Endodermal cell (in vitro differentiated cells): ENCODE data around the gene MINDY4. TPM values are rescaled to one million over a fixed set of nuclear protein-coding genes. Genes with fewer than 3 reads are reported as not detected.

Source experiments
- DNase-seq: peaks from one replicate; pipeline ENCODE4 v3.0.0-alpha.2; 2017
- H3K27ac ChIP-seq: 2 replicates; pipeline ENCODE4 v1.5.1; 2013; ENCODE audit warnings: mild to moderate bottlenecking, low read depth, low read length, moderate library complexity
- H3K27me3 ChIP-seq: 2 replicates; pipeline ENCODE4 v1.6.1; 2013; ENCODE audit warnings: mild to moderate bottlenecking, low read length, moderate library complexity; ENCODE audit not compliant: insufficient read depth, control insufficient read depth, poor library complexity, severe bottlenecking
- H3K36me3 ChIP-seq: 2 replicates; pipeline ENCODE4 v1.7.0; 2013; ENCODE audit warnings: mild to moderate bottlenecking, low read length, moderate library complexity; ENCODE audit not compliant: control insufficient read depth, insufficient read depth
- H3K4me1 ChIP-seq: one replicate; pipeline ENCODE4 v1.7.0; 2013; ENCODE audit warnings: low read length; ENCODE audit not compliant: control insufficient read depth, insufficient read depth
- H3K4me3 ChIP-seq: 2 replicates; pipeline ENCODE4 v1.5.1; 2013; ENCODE audit warnings: mild to moderate bottlenecking, low read length, moderate library complexity
- H3K9ac ChIP-seq: 2 replicates; pipeline ENCODE4 v1.6.1; 2013; ENCODE audit warnings: mild to moderate bottlenecking, low read length, moderate library complexity; ENCODE audit not compliant: poor library complexity, severe bottlenecking; ENCODE audit errors: extremely low read depth
- H3K9me3 ChIP-seq: 2 replicates; pipeline ENCODE4 v1.6.1; 2013; ENCODE audit warnings: mild to moderate bottlenecking, low read length, moderate library complexity; ENCODE audit not compliant: control insufficient read depth
- H3K27ac Mint-ChIP-seq: 2 replicates; pipeline ENCODE4 v1.8.0; 2020; ENCODE audit warnings: mixed read lengths
- H3K27me3 Mint-ChIP-seq: 2 replicates; pipeline ENCODE4 v1.8.0; 2021; ENCODE audit warnings: mild to moderate bottlenecking, mixed read lengths; ENCODE audit not compliant: insufficient read depth
- H3K36me3 Mint-ChIP-seq: 2 replicates; pipeline ENCODE4 v1.8.0; 2020; ENCODE audit warnings: low read depth, mixed read lengths
- H3K4me1 Mint-ChIP-seq: 2 replicates; pipeline ENCODE4 v1.8.0; 2020; ENCODE audit warnings: mixed read lengths
- H3K4me3 Mint-ChIP-seq: 2 replicates; pipeline ENCODE4 v1.8.0; 2020; ENCODE audit warnings: mild to moderate bottlenecking, moderate library complexity, mixed read lengths
- H3K9me3 Mint-ChIP-seq: 2 replicates; pipeline ENCODE4 v1.8.0; 2020; ENCODE audit warnings: mild to moderate bottlenecking, mixed read lengths
- CTCF ChIP-seq: fragments of 200-600 bp; sonication (generic); conservative IDR thresholded peaks from 2 replicates; pipeline ENCODE4 v1.5.0; 2021; ENCODE audit warnings: antibody characterized with exemption, mild to moderate bottlenecking
- WGBS, 2 experiments: methylation state at CpG; one replicate each; pipeline versions ENCODE4 v1.1.5 to v1.1.7; 2013; ENCODE audit warnings: missing lambda C conversion rate in 2 of 2, mixed read lengths in 1 of 2; ENCODE audit not compliant: insufficient coverage in 1 of 2, insufficient read length in 1 of 2; 5-methylcytosine and 5-hydroxymethylcytosine counted together
- total RNA-seq, 2 donors: library from RNA; stranded (reverse); fragmentation: NEBNext Ultra II Directional in 1 of 2; extraction: Animal tissue kit (Norgen Biotek cat#: 25700) in 1 of 2; gene quantifications; 2 replicates in 1 of 2; 3 replicates in 1 of 2; pipeline ENCODE4 v1.2.1, GENCODE V29; 2021

MINDY4 gene
- total RNA-seq, 2 donors from 2014 or later, result 7.2 to 8.1 TPM

- Histone ChIP-seq H3K9me3 (no peaks in the 10 kb centered on the region), H3K4me1 (peaks cover 10% of the 10 kb centered on the region), H3K9ac (no peak overlapping the region), H3K36me3 (no peaks in the 10 kb centered on the region), H3K27ac (no peak overlapping the region), H3K27me3 (no peaks in the 10 kb centered on the region), H3K4me3 (no peak overlapping the region)
- Mint-ChIP-seq H3K4me3 (no peak overlapping the region), H3K4me1 (peaks cover 17% of the 10 kb centered on the region), H3K36me3 (no peaks in the 10 kb centered on the region), H3K27me3 (no peaks in the 10 kb centered on the region), H3K9me3 (no peaks in the 10 kb centered on the region), H3K27ac (no peak overlapping the region)
- no peak for TF ChIP-seq CTCF
- no peak for DNase-seq
- WGBS, 2 experiments, result 89 to 92% methylated on average over 5 to 9 of the region's 9 CpGs
Observed at GRCh38 chr7:30900053-30900452, 128.8 kb downstream of the MINDY4 start.

GRCh38 chr7:30900803-30901362 is 129.7 kb downstream of the MINDY4 start:
- Histone ChIP-seq H3K9ac (no peak overlapping the region), H3K27ac (no peak overlapping the region), H3K36me3 (no peaks in the 10 kb centered on the region), H3K9me3 (no peaks in the 10 kb centered on the region), H3K4me3 (no peak overlapping the region), H3K27me3 (no peaks in the 10 kb centered on the region), H3K4me1 (peaks cover 6% of the 10 kb centered on the region)
- TF ChIP-seq CTCF, result no peak
- 90 to 99% methylated on average over 8 to 11 of the region's 11 CpGs for WGBS, 2 experiments
- no peak for DNase-seq
- Mint-ChIP-seq H3K9me3 (no peaks in the 10 kb centered on the region), H3K4me1 (peaks cover 12% of the 10 kb centered on the region), H3K4me3 (no peak overlapping the region), H3K27ac (no peak overlapping the region), H3K36me3 (no peaks in the 10 kb centered on the region), H3K27me3 (no peaks in the 10 kb centered on the region)

GRCh38 chr7:30901856-30902255 is 130.6 kb downstream of the MINDY4 start:
- no peaks in the 10 kb centered on the region for H3K36me3 ChIP-seq
- no peaks in the 10 kb centered on the region for H3K36me3 Mint-ChIP-seq
- H3K27me3 ChIP-seq, result no peaks in the 10 kb centered on the region
- no peaks in the 10 kb centered on the region for H3K9me3 Mint-ChIP-seq
- peaks cover 8% of the 10 kb centered on the region for H3K4me1 Mint-ChIP-seq
- H3K4me1 ChIP-seq, result peaks cover 7% of the 10 kb centered on the region
- no peak overlapping the region for H3K4me3 Mint-ChIP-seq
- H3K27me3 Mint-ChIP-seq, result no peaks in the 10 kb centered on the region
- no peak overlapping the region for H3K4me3 ChIP-seq
- no peak overlapping the region for H3K9ac ChIP-seq
- DNase-seq, result no peak
- no peak for TF ChIP-seq CTCF
- 90 to 92% methylated on average over 2 of the region's 2 CpGs for WGBS, 2 experiments
- no peak overlapping the region for H3K27ac ChIP-seq
- H3K9me3 ChIP-seq, result no peaks in the 10 kb centered on the region
- H3K27ac Mint-ChIP-seq, result no peak overlapping the region
